BE2C (cell line): ENCODE measurements around the gene TRMT112.

Source experiments
- DNase-seq: peaks from one replicate; pipeline ENCODE4 v3.0.0-alpha.2; 2020
- H3K27me3 ChIP-seq: fragments of 250-450 bp; sonication (Bioruptor Pico); 2 replicates; pipeline ENCODE4 v1.5.1; 2020; ENCODE audit warnings: mild to moderate bottlenecking
- H3K36me3 ChIP-seq: fragments of 250-450 bp; sonication (Bioruptor Pico); 2 replicates; pipeline ENCODE4 v1.5.1; 2020; ENCODE audit warnings: mild to moderate bottlenecking
- H3K4me1 ChIP-seq: fragments of 250-450 bp; sonication (Bioruptor Pico); 2 replicates; pipeline ENCODE4 v1.5.1; 2020
- H3K4me3 ChIP-seq: 2 replicates; pipeline ENCODE4 v1.5.1; 2011; ENCODE audit warnings: low read depth, low read length
- H3K9me3 ChIP-seq: fragments of 250-450 bp; sonication (Bioruptor Pico); 2 replicates; pipeline ENCODE4 v1.5.1; 2020
- CTCF ChIP-seq: IDR thresholded peaks from 2 replicates; pipeline ENCODE4 v1.5.1; 2012; ENCODE audit warnings: mild to moderate bottlenecking, low read depth, low read length

The TRMT112 gene

GRCh38 chr11:64306563-64306875, 10.8 kb downstream of the TRMT112 start:
- no peaks in the 10 kb centered on the region for H3K4me1 ChIP-seq
- no peak for TF ChIP-seq CTCF
- no peaks in the 10 kb centered on the region for H3K27me3 ChIP-seq
- no peaks in the 10 kb centered on the region for H3K36me3 ChIP-seq
- peak overlapping the region; percentile 69 for H3K4me3 ChIP-seq
- DNase-seq, result no peak
- H3K9me3 ChIP-seq, result no peaks in the 10 kb centered on the region

DNA sequence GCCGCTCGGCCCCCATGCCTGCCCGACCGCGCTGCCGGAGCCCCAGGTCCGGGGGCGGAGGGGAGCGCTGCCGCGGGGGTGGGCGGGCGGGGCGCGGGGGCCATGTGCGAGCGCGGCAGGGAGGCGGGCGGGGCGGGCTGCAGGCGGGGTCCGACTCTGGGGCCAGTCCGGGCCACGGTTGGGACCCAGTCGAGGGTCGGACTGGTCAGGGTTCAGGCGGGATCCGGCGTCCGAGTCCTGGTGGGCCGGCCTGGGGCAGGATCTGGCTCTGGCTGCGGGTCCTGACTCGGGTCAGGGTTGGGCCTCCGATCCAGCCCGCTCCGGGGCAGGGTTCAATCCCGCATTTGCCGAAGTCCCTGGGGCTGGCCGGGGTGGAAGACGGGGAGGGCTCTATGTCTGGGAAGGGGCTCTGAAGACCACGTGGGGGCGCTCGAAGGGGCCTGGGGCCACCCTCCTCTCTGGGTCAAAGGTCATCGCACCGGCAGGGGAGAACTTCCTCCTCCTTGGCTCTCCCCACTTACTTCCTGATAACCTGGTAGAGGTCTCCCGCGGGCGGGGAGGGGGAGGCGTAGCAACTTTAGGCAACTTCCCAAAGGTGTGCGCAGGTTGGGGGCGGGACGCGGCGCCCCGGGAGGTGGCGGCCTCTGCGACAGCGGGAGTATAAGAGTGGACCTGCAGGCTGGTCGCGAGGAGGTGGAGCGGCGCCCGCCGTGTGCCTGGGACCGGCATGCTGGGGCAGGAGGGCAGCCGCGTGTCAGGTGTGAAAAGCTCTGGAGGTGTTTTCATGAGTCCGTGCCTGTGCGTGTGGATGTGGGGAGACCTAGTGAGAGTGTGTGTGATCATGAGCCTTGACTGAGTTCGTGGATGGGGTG, 11.4 kb downstream of the TRMT112 start:
- Histone ChIP-seq H3K9me3 (no peaks in the 10 kb centered on the region), H3K4me1 (no peaks in the 10 kb centered on the region), H3K36me3 (no peaks in the 10 kb centered on the region), H3K4me3 (peak overlapping the region; percentile 69), H3K27me3 (peaks cover under 1% of the 10 kb centered on the region; the same call in 1 of the 2 replicates)
- 0 out of 2 replicates have a peak, but pooled peaks have one; percentile 13 for TF ChIP-seq CTCF
- peak; percentile 52 for DNase-seq

- peak; percentile 98 for DNase-seq
- Histone ChIP-seq H3K36me3 (no peaks in the 10 kb centered on the region), H3K9me3 (no peaks in the 10 kb centered on the region), H3K4me3 (peak within 1 kb of the TSS; percentile 69), H3K27me3 (peaks cover 8% of the 10 kb centered on the region), H3K4me1 (no peaks in the 10 kb centered on the region)
- no peak for TF ChIP-seq CTCF
Observed at GRCh38 chr11:64305075-64305690, 12.2 kb downstream of the TRMT112 start, which contains the start of gene ESRRA. TSS of gene ESRRA (plus strand) at chr11:64305524. CDS start at chr11:64307180, 1,656 bp downstream.

GRCh38 chr11:64304316-64305072, 12.9 kb downstream of the TRMT112 start:
- Histone ChIP-seq H3K4me3 (peak overlapping the region; percentile 59), H3K36me3 (no peaks in the 10 kb centered on the region), H3K27me3 (peaks cover 14% of the 10 kb centered on the region), H3K9me3 (no peaks in the 10 kb centered on the region), H3K4me1 (no peaks in the 10 kb centered on the region)
- peak; percentile 77 for TF ChIP-seq CTCF
- DNase-seq, result peak; percentile 89

DNA sequence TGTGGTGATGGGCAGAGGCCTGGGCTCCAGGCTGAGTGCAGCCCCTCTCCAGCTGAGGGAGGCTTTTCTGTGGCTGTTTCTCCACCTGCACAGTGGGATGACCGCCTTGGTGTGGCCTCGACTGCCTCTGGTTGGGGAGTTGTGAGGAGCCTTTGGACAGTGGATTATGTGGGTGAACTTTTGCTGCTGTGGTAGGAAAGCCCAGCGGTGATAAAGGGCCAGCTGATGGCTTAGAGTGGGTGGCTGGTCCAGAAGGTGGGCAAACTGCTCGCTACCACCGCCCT, 13.4 kb downstream of the TRMT112 start:
- no peaks in the 10 kb centered on the region for H3K4me1 ChIP-seq
- no peak for TF ChIP-seq CTCF
- no peak overlapping the region for H3K4me3 ChIP-seq
- no peaks in the 10 kb centered on the region for H3K9me3 ChIP-seq
- DNase-seq, result no peak
- H3K27me3 ChIP-seq, result peaks cover 20% of the 10 kb centered on the region
- no peaks in the 10 kb centered on the region for H3K36me3 ChIP-seq
